Vagina (tissue), 2 donors: ENCODE data around the gene PCDHGA1. TPM values are rescaled to one million over a fixed set of nuclear protein-coding genes. Genes with fewer than 3 reads are reported as not detected.

ENCODE experiments used
- DNase-seq, 2 donors: peaks; one replicate each; pipeline ENCODE4 v3.0.0-alpha.2; 2017; ENCODE audit errors: extremely low spot score in 2 of 2
- H3K27ac ChIP-seq: fragments of 200-600 bp; sonication (generic); one replicate; pipeline ENCODE4 v1.5.1; 2019
- H3K27me3 ChIP-seq: fragments of 200-600 bp; sonication (generic); one replicate; pipeline ENCODE4 v1.5.1; 2019
- H3K36me3 ChIP-seq, 2 donors: fragments of 200-600 bp; sonication (generic); one replicate each; pipeline ENCODE4 v1.5.1; 2017 to 2019
- H3K4me1 ChIP-seq: fragments of 200-600 bp; sonication (generic); one replicate; pipeline ENCODE4 v1.5.1; 2019
- H3K4me3 ChIP-seq, 2 donors: fragments of 200-600 bp; sonication (generic); 1 replicate in 1 of 2; 2 replicates in 1 of 2; pipeline ENCODE4 v1.5.1; 2016 to 2019
- H3K9me3 ChIP-seq: fragments of 200-600 bp; sonication (generic); one replicate; pipeline ENCODE4 v1.5.1; 2019
- CTCF ChIP-seq, 3 experiments: fragments of 450-650 bp in 2 of 3; fragments of 200-600 bp in 1 of 3; sonication (generic) in 1 of 3; IDR thresholded peaks; one replicate each; pipeline ENCODE4 v1.5.1; 2017 to 2019; ENCODE audit warnings: antibody characterized with exemption in 3 of 3, mild to moderate bottlenecking in 2 of 3, moderate library complexity in 2 of 3
- POLR2A ChIP-seq, 2 donors: fragments of 450-650 bp; IDR thresholded peaks; one replicate each; pipeline ENCODE4 v1.6.1; 2017; ENCODE audit warnings: antibody characterized with exemption in 2 of 2, mild to moderate bottlenecking in 2 of 2, moderate library complexity in 2 of 2
- POLR2AphosphoS5 ChIP-seq, 2 donors: sonication (generic); formaldehyde crosslinking; IDR thresholded peaks; one replicate each; pipeline ENCODE4 v1.9.0; 2017; ENCODE audit warnings: antibody characterized with exemption in 2 of 2, mild to moderate bottlenecking in 2 of 2, low read depth in 1 of 2; ENCODE audit not compliant: insufficient read depth in 1 of 2
- intact Hi-C: fragments of 100-400 bp; cut with DNase I; formaldehyde crosslinking; loops from one replicate; pipeline ENCODE4 v1.15.1; 2023
- total RNA-seq: library from RNA; depleted of rRNA; stranded (reverse); fragments of >200 nt; gene quantifications from one replicate; pipeline ENCODE4 v1.2.3, GENCODE V29; 2016

PCDHGA1 gene
- total RNA-seq, 1 donor from 2014 or later: not detected

- no peak overlapping the region for H3K27ac ChIP-seq
- no peaks in the 10 kb centered on the region for H3K9me3 ChIP-seq
- no peaks in the 10 kb centered on the region for H3K27me3 ChIP-seq
- DNase-seq: no peak
- no peaks in the 10 kb centered on the region for H3K4me1 ChIP-seq
- intact Hi-C loops: no loop called here
- no peaks in the 10 kb centered on the region for H3K36me3 ChIP-seq
- TF ChIP-seq POLR2A (IDR thresholded peaks at IDR 0.05): no peak
- no peak for TF ChIP-seq POLR2AphosphoS5 (IDR thresholded peaks at IDR 0.05; ENCODE audit: insufficient read depth in 1 of 2, low read depth in 1 of 2)
- TF ChIP-seq CTCF (IDR thresholded peaks at IDR 0.05): no peak
- no peak overlapping the region for H3K4me3 ChIP-seq
Observed at GRCh38 chr5:141465351-141465750, 135.0 kb downstream of the PCDHGA1 start.

GRCh38 chr5:141475625-141476131, 145.4 kb downstream of the PCDHGA1 start, which contains the start of gene PCDHGC3:
PCDHGC3 (plus strand) TSS chr5:141475966; CDS start chr5:141476117, 151 bp downstream.
- H3K4me3 ChIP-seq: peak within 1 kb of the TSS; percentile 71 to 76
- TF ChIP-seq POLR2AphosphoS5 (IDR thresholded peaks at IDR 0.05; ENCODE audit: insufficient read depth in 1 of 2, low read depth in 1 of 2) (peak; percentile 84 to 93), CTCF (IDR thresholded peaks at IDR 0.05) (peak; percentile 26 to 65 (median 37)), POLR2A (IDR thresholded peaks at IDR 0.05) (peak in 1 of 2 donors; percentile 73)
- H3K27me3 ChIP-seq: no peaks in the 10 kb centered on the region
- peak within 1 kb of the TSS; percentile 96 for H3K27ac ChIP-seq
- DNase-seq: peak in 1 of 2 donors; percentile 97
- peaks cover 0 to 5% of the 10 kb centered on the region in 2 donors for H3K36me3 ChIP-seq
- H3K4me1 ChIP-seq: peaks cover 41% of the 10 kb centered on the region
- H3K9me3 ChIP-seq: no peaks in the 10 kb centered on the region
- intact Hi-C loops: loop anchor here (2.0 kb wide), 1 partner anchor 51 kb away; no protein-coding TSS in a partner anchor

DNA sequence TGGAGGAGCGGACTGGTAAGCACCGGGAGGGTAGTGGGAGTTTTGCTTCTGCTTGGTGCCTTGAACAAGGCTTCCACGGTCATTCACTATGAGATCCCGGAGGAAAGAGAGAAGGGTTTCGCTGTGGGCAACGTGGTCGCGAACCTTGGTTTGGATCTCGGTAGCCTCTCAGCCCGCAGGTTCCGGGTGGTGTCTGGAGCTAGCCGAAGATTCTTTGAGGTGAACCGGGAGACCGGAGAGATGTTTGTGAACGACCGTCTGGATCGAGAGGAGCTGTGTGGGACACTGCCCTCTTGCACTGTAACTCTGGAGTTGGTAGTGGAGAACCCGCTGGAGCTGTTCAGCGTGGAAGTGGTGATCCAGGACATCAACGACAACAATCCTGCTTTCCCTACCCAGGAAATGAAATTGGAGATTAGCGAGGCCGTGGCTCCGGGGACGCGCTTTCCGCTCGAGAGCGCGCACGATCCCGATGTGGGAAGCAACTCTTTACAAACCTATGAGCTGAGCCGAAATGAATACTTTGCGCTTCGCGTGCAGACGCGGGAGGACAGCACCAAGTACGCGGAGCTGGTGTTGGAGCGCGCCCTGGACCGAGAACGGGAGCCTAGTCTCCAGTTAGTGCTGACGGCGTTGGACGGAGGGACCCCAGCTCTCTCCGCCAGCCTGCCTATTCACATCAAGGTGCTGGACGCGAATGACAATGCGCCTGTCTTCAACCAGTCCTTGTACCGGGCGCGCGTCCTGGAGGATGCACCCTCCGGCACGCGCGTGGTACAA, 146.0 kb downstream of the PCDHGA1 start:
- DNase-seq: no peak
- H3K27ac ChIP-seq: peak overlapping the region; percentile 96
- H3K9me3 ChIP-seq: no peaks in the 10 kb centered on the region
- intact Hi-C loops: loop anchor here (2.0 kb wide), 1 partner anchor 50 kb away; no protein-coding TSS in a partner anchor
- peak overlapping the region; percentile 71 to 76 for H3K4me3 ChIP-seq
- H3K36me3 ChIP-seq: peaks cover 0 to 8% of the 10 kb centered on the region in 2 donors
- peak in 1 of 2 donors; percentile 23 for TF ChIP-seq POLR2A (IDR thresholded peaks at IDR 0.05)
- peak in 1 of 2 donors; percentile 70 for TF ChIP-seq POLR2AphosphoS5 (IDR thresholded peaks at IDR 0.05; ENCODE audit: insufficient read depth in 1 of 2, low read depth in 1 of 2)
- TF ChIP-seq CTCF (IDR thresholded peaks at IDR 0.05): peak in 1 of 3 experiments; percentile 5
- peaks cover 47% of the 10 kb centered on the region for H3K4me1 ChIP-seq
- H3K27me3 ChIP-seq: no peaks in the 10 kb centered on the region

GRCh38 chr5:141477044-141477575, 146.8 kb downstream of the PCDHGA1 start:
- Histone ChIP-seq H3K27ac (peak overlapping the region; percentile 96), H3K4me1 (peaks cover 55% of the 10 kb centered on the region), H3K9me3 (no peaks in the 10 kb centered on the region), H3K36me3 (peaks cover 0 to 8% of the 10 kb centered on the region in 2 donors), H3K4me3 (peak overlapping the region; percentile 71 to 76), H3K27me3 (no peaks in the 10 kb centered on the region)
- intact Hi-C loops: loop anchor here (2.0 kb wide), 1 partner anchor 50 kb away; no protein-coding TSS in a partner anchor
- TF ChIP-seq CTCF (IDR thresholded peaks at IDR 0.05) (no peak), POLR2A (IDR thresholded peaks at IDR 0.05) (no peak), POLR2AphosphoS5 (IDR thresholded peaks at IDR 0.05; ENCODE audit: insufficient read depth in 1 of 2, low read depth in 1 of 2) (no peak)
- no peak for DNase-seq
